A549 (cell line): ENCODE measurements around the gene PID1.

ENCODE experiments used
- HOXB13 ChIP-seq: fragments of 250-450 bp; sonication (Bioruptor Pico); IDR thresholded peaks from 2 replicates; pipeline ENCODE4 v1.5.0; 2020; ENCODE audit warnings: low read depth, mild to moderate bottlenecking, moderate library complexity
- MAX ChIP-seq: IDR thresholded peaks from 2 replicates; pipeline ENCODE4 v1.6.1; 2012
- POLR2A ChIP-seq: IDR thresholded peaks from 2 replicates; pipeline ENCODE4 v1.6.1; 2012; ENCODE audit warnings: mild to moderate bottlenecking, low read length
- REST ChIP-seq: fragments of 200-600 bp; sonication (generic); IDR thresholded peaks from 2 replicates; pipeline ENCODE4 v1.6.1; 2016; ENCODE audit warnings: antibody characterized with exemption, mild to moderate bottlenecking, moderate library complexity
- TF ChIP-seq, protein P1 (sequence below): fragments of >200 bp; sonication (Bioruptor Twin); formaldehyde crosslinking; IDR thresholded peaks from 3 replicates; pipeline ENCODE4 v1.5.1; 2016
- TF ChIP-seq, protein P2 (sequence below): fragments of 450-650 bp; IDR thresholded peaks from 2 replicates; pipeline ENCODE4 v1.6.1; 2014; ENCODE audit warnings: antibody characterized with exemption

DNA sequence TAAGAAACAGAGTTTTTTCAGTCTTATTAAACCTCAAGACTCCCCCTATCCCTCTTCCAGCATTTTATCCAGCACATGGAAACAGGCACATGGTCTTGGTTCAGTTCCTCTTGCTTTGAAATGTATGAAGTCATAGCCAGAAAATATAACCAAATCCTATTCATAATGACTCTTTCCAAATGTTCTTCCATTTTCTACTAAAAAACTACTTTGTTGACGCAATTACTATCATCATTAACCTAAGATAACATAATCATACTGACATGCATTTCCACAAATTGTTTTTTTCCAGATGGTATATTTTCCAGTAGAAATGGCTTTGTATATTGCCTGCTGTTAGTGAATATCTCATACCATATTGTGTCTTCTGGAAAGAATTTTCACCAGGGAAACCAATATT lies 261.3 kb downstream of the PID1 start:
- TF ChIP-seq, protein P1, sequence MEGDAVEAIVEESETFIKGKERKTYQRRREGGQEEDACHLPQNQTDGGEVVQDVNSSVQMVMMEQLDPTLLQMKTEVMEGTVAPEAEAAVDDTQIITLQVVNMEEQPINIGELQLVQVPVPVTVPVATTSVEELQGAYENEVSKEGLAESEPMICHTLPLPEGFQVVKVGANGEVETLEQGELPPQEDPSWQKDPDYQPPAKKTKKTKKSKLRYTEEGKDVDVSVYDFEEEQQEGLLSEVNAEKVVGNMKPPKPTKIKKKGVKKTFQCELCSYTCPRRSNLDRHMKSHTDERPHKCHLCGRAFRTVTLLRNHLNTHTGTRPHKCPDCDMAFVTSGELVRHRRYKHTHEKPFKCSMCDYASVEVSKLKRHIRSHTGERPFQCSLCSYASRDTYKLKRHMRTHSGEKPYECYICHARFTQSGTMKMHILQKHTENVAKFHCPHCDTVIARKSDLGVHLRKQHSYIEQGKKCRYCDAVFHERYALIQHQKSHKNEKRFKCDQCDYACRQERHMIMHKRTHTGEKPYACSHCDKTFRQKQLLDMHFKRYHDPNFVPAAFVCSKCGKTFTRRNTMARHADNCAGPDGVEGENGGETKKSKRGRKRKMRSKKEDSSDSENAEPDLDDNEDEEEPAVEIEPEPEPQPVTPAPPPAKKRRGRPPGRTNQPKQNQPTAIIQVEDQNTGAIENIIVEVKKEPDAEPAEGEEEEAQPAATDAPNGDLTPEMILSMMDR = no peak
- TF ChIP-seq REST = no peak
- TF ChIP-seq HOXB13 = no peak
- no peak for TF ChIP-seq POLR2A
- TF ChIP-seq, protein P2, sequence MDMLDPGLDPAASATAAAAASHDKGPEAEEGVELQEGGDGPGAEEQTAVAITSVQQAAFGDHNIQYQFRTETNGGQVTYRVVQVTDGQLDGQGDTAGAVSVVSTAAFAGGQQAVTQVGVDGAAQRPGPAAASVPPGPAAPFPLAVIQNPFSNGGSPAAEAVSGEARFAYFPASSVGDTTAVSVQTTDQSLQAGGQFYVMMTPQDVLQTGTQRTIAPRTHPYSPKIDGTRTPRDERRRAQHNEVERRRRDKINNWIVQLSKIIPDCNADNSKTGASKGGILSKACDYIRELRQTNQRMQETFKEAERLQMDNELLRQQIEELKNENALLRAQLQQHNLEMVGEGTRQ = no peak
- TF ChIP-seq MAX = no peak
